RWPE2 (cell line): ENCODE measurements around the gene DLGAP3.
"Not testable (repeated sequence)": the region's sequence is repeated elsewhere in the genome, so short reads cannot be mapped to it uniquely, and the experiment has no call there.

Source experiments
- ATAC-seq: fragments of 200-7000 bp; cut with Tn5 transposase; 3 replicates; pipeline ENCODE4 v1.9.1; 2021; ENCODE audit warnings: low read depth
- DNase-seq: peaks from one replicate; pipeline ENCODE4 v3.0.0-alpha.2; 2020; ENCODE audit warnings: low spot score
- H3K27ac ChIP-seq: fragments of 450-650 bp; 2 replicates; pipeline ENCODE4 v1.5.1; 2017; ENCODE audit warnings: mild to moderate bottlenecking; ENCODE audit not compliant: poor library complexity, severe bottlenecking
- H3K27me3 ChIP-seq: fragments of 250-450 bp; sonication (Bioruptor Pico); 2 replicates; pipeline ENCODE4 v1.5.1; 2021; ENCODE audit warnings: mild to moderate bottlenecking, moderate library complexity; ENCODE audit not compliant: insufficient read depth, poor library complexity, severe bottlenecking
- H3K36me3 ChIP-seq: fragments of 250-450 bp; sonication (Bioruptor Pico); 2 replicates; pipeline ENCODE4 v1.5.1; 2020; ENCODE audit warnings: low read depth, mild to moderate bottlenecking, moderate library complexity
- H3K4me1 ChIP-seq: fragments of 250-450 bp; sonication (Bioruptor Pico); 2 replicates; pipeline ENCODE4 v1.5.1; 2021; ENCODE audit warnings: mild to moderate bottlenecking, moderate library complexity; ENCODE audit not compliant: insufficient read depth, poor library complexity, severe bottlenecking
- H3K4me3 ChIP-seq: fragments of 250-450 bp; sonication (Bioruptor Pico); 2 replicates; pipeline ENCODE4 v1.5.1; 2021; ENCODE audit warnings: mild to moderate bottlenecking, moderate library complexity; ENCODE audit not compliant: severe bottlenecking
- H3K9me3 ChIP-seq: fragments of 250-450 bp; sonication (Bioruptor Pico); 2 replicates; pipeline ENCODE4 v1.5.1; 2021; ENCODE audit warnings: mild to moderate bottlenecking, moderate library complexity; ENCODE audit not compliant: severe bottlenecking
- TF ChIP-seq, protein P1 (sequence below): fragments of 450-650 bp; IDR thresholded peaks from one replicate; pipeline ENCODE4 v1.5.1; 2017; ENCODE audit warnings: mild to moderate bottlenecking, moderate library complexity; ENCODE audit not compliant: poor library complexity, severe bottlenecking

DLGAP3 gene

GRCh38 chr1:34828611-34829010 is 100.8 kb downstream of the DLGAP3 start:
- H3K27me3 ChIP-seq = no peaks in the 10 kb centered on the region
- no peak overlapping the region for H3K4me3 ChIP-seq
- no peaks in the 10 kb centered on the region for H3K4me1 ChIP-seq
- no peak overlapping the region for H3K27ac ChIP-seq
- no peak for ATAC-seq
- H3K36me3 ChIP-seq = no peaks in the 10 kb centered on the region
- no peak for DNase-seq
- TF ChIP-seq, protein P1, sequence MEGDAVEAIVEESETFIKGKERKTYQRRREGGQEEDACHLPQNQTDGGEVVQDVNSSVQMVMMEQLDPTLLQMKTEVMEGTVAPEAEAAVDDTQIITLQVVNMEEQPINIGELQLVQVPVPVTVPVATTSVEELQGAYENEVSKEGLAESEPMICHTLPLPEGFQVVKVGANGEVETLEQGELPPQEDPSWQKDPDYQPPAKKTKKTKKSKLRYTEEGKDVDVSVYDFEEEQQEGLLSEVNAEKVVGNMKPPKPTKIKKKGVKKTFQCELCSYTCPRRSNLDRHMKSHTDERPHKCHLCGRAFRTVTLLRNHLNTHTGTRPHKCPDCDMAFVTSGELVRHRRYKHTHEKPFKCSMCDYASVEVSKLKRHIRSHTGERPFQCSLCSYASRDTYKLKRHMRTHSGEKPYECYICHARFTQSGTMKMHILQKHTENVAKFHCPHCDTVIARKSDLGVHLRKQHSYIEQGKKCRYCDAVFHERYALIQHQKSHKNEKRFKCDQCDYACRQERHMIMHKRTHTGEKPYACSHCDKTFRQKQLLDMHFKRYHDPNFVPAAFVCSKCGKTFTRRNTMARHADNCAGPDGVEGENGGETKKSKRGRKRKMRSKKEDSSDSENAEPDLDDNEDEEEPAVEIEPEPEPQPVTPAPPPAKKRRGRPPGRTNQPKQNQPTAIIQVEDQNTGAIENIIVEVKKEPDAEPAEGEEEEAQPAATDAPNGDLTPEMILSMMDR = no peak
- no peaks in the 10 kb centered on the region for H3K9me3 ChIP-seq

DNA sequence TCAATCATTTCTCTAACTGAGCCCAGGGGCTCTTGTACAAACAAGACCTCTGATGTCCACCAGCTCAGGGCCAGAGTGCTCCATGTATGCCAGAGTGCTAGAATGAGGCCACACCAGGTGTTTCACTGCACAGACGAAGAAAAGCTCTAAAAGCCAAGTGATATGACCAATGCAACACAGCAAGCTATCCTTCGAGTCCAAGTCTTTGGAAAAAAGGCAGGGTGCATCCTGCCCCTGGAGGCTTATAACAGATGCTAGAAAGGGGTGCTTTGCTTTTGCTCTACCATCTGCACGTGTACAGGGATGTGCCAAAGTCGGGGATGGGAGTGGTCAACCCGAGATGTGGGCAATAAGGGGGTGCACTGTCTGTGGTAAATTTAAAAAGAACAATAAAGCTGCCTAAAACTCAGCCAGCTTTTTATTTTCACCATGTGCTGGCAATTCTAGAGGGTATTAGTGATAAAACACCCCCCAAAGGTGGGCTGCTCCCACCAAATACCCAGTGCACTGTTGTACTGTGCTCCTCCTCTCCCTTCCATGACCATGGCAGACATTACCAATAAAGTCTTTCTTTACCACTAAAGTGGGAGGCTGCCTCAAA is 102.0 kb downstream of the DLGAP3 start:
- Histone ChIP-seq H3K36me3 (no peaks in the 10 kb centered on the region), H3K4me1 (no peaks in the 10 kb centered on the region), H3K27me3 (no peaks in the 10 kb centered on the region), H3K9me3 (no peaks in the 10 kb centered on the region), H3K4me3 (no peak overlapping the region), H3K27ac (no peak overlapping the region)
- ATAC-seq (no peak), DNase-seq (no peak)
- TF ChIP-seq, protein P1 = no peak

- H3K27ac ChIP-seq = no peak overlapping the region
- ATAC-seq = 0 out of 3 replicates have a peak, but pooled peaks have one; percentile 10
- no peaks in the 10 kb centered on the region for H3K4me1 ChIP-seq
- no peaks in the 10 kb centered on the region for H3K36me3 ChIP-seq
- no peak overlapping the region for H3K4me3 ChIP-seq
- DNase-seq = no peak
- TF ChIP-seq, protein P1 = no peak
- H3K9me3 ChIP-seq = no peaks in the 10 kb centered on the region
- H3K27me3 ChIP-seq = no peaks in the 10 kb centered on the region
These were observed 103.9 kb downstream of the DLGAP3 start for GRCh38 chr1:34825455-34826091.

DNA sequence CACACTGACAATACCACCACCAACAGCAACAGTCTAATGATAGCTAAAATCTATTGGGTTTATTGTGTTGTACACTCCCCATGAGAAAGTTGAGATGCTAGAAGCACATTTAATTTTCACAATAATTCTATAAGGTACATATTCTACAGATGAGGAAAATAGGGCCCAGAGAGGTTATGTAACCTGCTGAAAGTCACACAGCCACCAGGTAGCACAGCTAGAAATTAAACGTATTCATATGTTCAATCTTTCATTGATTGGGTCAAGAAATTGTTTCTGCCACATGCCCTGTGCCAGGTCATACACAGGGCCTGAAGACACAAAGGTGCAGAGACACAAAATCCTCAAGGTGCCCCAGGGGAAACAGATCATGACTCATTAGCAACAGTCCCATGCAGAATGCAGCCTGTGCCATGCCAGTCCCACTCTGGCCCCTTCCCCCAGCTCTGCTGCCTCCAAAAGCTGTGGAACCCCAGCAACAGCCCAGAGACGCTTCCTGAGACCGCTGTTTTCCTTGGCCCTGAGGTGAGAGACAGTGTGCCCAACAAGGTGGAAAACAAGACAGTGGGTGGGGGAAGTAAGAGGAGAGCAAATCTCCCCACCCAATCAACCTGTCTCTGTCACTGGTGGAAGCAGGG is 104.5 kb downstream of the DLGAP3 start:
- no peak overlapping the region for H3K4me3 ChIP-seq
- H3K4me1 ChIP-seq = no peaks in the 10 kb centered on the region
- no peaks in the 10 kb centered on the region for H3K9me3 ChIP-seq
- DNase-seq (no peak), ATAC-seq (no peak)
- H3K36me3 ChIP-seq = no peaks in the 10 kb centered on the region
- no peaks in the 10 kb centered on the region for H3K27me3 ChIP-seq
- no peak overlapping the region for H3K27ac ChIP-seq
- TF ChIP-seq, protein P1 = no peak

DNA sequence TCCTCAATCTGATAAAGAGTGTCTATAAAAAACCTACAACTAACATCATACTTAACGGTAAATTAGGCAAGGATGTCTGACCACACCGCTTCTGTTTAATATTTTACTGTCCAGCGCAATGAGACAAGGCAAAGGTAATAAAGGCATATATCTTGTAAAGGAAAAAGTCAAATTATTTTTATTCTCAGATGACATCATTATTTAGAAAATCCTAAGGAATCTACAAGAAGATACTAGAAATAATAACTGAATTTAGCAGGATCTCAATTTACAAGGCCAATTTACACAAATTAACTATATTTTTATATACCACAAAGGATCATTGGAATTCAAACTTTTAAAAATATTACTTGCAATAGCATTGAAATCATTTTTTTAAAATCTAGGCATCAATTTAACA is 107.2 kb downstream of the DLGAP3 start:
- Histone ChIP-seq H3K36me3 (no peaks in the 10 kb centered on the region), H3K4me3 (no peak overlapping the region), H3K27me3 (no peaks in the 10 kb centered on the region), H3K9me3 (no peaks in the 10 kb centered on the region), H3K27ac (no peak overlapping the region), H3K4me1 (no peaks in the 10 kb centered on the region)
- TF ChIP-seq, protein P1 = no peak
- DNase-seq (no peak), ATAC-seq (no peak)

DNA sequence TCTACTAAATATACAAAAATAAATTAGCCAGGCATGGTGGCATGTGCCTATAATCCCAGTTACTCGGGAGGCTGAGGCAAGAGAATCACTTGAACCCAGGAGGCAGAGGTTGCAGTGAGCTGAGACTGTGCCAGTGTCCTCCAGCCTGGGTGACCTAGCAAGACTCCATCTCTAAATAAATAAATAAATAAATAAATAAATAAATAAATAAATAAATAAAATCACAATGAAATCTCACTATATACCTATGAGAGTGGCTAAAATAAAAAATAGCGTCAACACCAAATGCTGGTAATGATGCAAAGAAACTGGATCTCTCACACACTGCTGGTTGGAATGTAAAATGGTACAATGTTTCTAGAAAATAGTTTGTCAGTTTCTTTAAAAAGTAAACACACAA is 110.6 kb downstream of the DLGAP3 start:
- not testable (repeated sequence) for H3K27ac ChIP-seq, H3K36me3 ChIP-seq, DNase-seq, H3K9me3 ChIP-seq, H3K4me1 ChIP-seq, H3K4me3 ChIP-seq, H3K27me3 ChIP-seq, ATAC-seq
